Measurements from ENCODE around the gene IFNAR1. TPM values are rescaled to one million over a fixed set of nuclear protein-coding genes. Genes with fewer than 3 reads are reported as not detected.

IFNAR1 gene
- total RNA-seq, 3 donors from 2014 or later = 30.2 to 44.8 (median 42.9) TPM

DNA sequence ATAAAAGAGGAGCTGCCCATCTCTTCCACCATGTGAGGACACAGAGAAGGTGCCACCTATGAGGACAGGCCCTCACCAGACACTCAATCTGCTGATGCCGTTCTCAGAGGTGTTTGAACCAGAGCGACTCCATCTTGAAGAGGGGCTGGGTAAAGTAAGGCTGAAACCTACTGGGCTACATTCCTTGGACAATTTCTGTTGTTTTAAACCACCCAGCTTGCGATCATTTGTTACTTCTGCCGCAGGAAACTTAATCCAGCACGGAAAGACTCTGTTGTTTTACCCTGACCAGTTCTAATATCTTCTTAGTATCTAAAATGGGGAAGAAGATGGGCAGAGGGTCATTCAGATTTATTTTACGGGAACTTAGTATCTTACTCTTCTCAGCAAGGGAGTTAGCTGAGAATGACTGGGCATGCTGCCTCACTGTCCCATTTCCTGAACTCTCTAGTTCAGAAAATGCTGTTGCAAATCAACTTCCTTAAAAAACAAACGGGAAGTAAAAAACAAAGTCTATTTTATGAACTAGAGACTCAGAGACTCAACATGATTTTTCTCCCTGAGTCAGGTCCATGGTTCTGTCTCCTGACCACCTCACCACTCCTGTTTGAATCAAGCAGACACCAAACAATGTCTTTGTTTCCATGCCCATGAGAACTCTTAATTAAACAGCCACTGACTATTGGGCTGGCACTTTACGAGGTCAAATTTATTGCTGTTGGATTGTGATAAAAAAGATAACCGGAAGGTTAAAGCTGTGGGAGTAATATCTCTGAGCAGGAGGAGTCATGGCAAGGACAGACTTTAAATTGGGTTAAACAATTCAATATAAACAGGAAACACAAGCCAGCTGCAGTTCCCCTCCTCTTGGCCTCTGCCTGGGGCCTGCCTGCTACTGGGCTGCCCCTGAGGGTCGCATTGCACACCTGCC lies 23.8 kb upstream of the IFNAR1 start:
- no peak overlapping the region for H3K4me3 ChIP-seq
- no peaks in the 10 kb centered on the region for H3K4me1 ChIP-seq
- H3K36me3 ChIP-seq = no peaks in the 10 kb centered on the region
- TF ChIP-seq POLR2A (IDR thresholded peaks at IDR 0.05) = no peak
- no peak for TF ChIP-seq POLR2AphosphoS5 (IDR thresholded peaks at IDR 0.05)
- TF ChIP-seq, protein P1, sequence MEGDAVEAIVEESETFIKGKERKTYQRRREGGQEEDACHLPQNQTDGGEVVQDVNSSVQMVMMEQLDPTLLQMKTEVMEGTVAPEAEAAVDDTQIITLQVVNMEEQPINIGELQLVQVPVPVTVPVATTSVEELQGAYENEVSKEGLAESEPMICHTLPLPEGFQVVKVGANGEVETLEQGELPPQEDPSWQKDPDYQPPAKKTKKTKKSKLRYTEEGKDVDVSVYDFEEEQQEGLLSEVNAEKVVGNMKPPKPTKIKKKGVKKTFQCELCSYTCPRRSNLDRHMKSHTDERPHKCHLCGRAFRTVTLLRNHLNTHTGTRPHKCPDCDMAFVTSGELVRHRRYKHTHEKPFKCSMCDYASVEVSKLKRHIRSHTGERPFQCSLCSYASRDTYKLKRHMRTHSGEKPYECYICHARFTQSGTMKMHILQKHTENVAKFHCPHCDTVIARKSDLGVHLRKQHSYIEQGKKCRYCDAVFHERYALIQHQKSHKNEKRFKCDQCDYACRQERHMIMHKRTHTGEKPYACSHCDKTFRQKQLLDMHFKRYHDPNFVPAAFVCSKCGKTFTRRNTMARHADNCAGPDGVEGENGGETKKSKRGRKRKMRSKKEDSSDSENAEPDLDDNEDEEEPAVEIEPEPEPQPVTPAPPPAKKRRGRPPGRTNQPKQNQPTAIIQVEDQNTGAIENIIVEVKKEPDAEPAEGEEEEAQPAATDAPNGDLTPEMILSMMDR (IDR thresholded peaks at IDR 0.05) = no peak
- peak overlapping the region; percentile 56 to 83 for H3K27ac ChIP-seq
- no peaks in the 10 kb centered on the region for H3K27me3 ChIP-seq
- intact Hi-C loops (cut with DNase I; ENCODE audit: low total_unique reads) = no loop called here
- no peak for DNase-seq (ENCODE audit: low spot score in 2 of 2)
- H3K9me3 ChIP-seq = no peaks in the 10 kb centered on the region

DNA sequence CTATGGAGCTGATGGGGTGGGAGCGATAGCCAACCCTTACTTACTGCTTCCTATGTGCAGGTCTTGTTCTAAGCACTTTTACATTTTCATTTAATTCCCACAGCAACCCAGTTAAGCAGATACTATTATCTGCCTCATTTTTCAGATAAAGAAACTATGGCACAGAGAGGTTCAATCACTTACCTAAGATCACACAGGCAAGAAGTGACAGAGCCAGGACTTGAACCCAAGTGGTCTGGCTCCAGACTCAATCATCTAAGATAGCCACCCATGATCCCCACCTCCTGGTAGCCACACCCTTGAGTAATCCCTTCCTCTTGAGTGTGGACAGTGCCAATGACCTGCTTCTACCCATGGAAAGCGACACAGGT lies 23.2 kb upstream of the IFNAR1 start:
- intact Hi-C loops (cut with DNase I; ENCODE audit: low total_unique reads) = no loop called here
- H3K9me3 ChIP-seq = no peaks in the 10 kb centered on the region
- no peak for DNase-seq (ENCODE audit: low spot score in 2 of 2)
- H3K27ac ChIP-seq = peak overlapping the region; percentile 56 to 83
- H3K4me1 ChIP-seq = no peaks in the 10 kb centered on the region
- TF ChIP-seq POLR2AphosphoS5 (IDR thresholded peaks at IDR 0.05) (no peak), POLR2A (IDR thresholded peaks at IDR 0.05) (no peak)
- TF ChIP-seq, protein P1 (IDR thresholded peaks at IDR 0.05) = no peak
- no peaks in the 10 kb centered on the region for H3K36me3 ChIP-seq
- H3K4me3 ChIP-seq = no peak overlapping the region
- no peaks in the 10 kb centered on the region for H3K27me3 ChIP-seq

DNA sequence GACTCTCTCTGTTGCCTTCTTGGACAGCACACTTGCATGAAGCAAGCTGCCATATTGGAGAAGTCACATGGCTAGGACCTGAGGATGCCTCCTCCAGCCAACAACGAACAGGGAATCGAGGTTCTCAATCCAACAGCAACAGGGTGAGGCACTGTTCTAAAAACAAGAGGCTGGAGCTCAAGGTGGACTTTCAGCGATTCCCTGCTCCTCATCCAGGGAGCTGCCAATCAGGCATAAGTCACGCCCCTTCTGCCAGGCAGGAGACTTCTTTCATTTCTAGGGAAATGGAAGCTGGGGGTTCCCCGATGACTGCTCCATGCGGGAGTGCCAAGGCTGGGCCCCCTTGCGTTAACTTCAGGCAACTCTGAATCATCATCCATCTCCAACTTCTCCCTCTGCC lies 22.7 kb upstream of the IFNAR1 start:
- no peaks in the 10 kb centered on the region for H3K4me1 ChIP-seq
- no peak for DNase-seq (ENCODE audit: low spot score in 2 of 2)
- H3K36me3 ChIP-seq = no peaks in the 10 kb centered on the region
- H3K9me3 ChIP-seq = no peaks in the 10 kb centered on the region
- peak overlapping the region in 1 of 2 donors; percentile 83 for H3K27ac ChIP-seq
- H3K27me3 ChIP-seq = no peaks in the 10 kb centered on the region
- intact Hi-C loops (cut with DNase I; ENCODE audit: low total_unique reads) = no loop called here
- TF ChIP-seq, protein P1 (IDR thresholded peaks at IDR 0.05) = no peak
- no peak for TF ChIP-seq POLR2AphosphoS5 (IDR thresholded peaks at IDR 0.05)
- no peak for TF ChIP-seq POLR2A (IDR thresholded peaks at IDR 0.05)
- no peak overlapping the region for H3K4me3 ChIP-seq

DNA sequence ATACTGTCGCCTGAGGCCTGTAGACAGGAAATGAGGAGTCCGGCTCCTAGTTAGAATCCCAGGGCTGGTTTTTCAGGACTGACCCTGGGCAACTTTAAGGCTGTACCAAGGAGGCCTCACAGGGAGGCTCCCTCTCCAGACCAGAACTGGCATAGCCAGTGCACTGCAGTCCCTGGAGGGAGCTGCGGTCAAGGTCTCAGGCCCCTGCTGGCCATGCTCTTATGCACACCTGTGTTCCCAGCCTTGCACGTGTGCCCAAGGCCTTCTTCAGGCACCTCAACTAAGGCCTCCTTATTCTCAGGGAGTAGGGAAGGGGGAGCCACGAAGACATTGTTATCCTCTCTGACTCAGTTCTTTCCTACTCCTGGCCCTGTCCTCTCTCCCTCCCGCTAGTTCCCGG lies 22.0 kb upstream of the IFNAR1 start:
- no peak for TF ChIP-seq POLR2AphosphoS5 (IDR thresholded peaks at IDR 0.05)
- TF ChIP-seq, protein P1 (IDR thresholded peaks at IDR 0.05) = no peak
- no peak for TF ChIP-seq POLR2A (IDR thresholded peaks at IDR 0.05)
- H3K36me3 ChIP-seq = no peaks in the 10 kb centered on the region
- no peak overlapping the region for H3K4me3 ChIP-seq
- no peaks in the 10 kb centered on the region for H3K27me3 ChIP-seq
- H3K4me1 ChIP-seq = no peaks in the 10 kb centered on the region
- no peaks in the 10 kb centered on the region for H3K9me3 ChIP-seq
- DNase-seq (ENCODE audit: low spot score in 2 of 2) = no peak
- intact Hi-C loops (cut with DNase I; ENCODE audit: low total_unique reads) = no loop called here
- no peak overlapping the region for H3K27ac ChIP-seq

DNA sequence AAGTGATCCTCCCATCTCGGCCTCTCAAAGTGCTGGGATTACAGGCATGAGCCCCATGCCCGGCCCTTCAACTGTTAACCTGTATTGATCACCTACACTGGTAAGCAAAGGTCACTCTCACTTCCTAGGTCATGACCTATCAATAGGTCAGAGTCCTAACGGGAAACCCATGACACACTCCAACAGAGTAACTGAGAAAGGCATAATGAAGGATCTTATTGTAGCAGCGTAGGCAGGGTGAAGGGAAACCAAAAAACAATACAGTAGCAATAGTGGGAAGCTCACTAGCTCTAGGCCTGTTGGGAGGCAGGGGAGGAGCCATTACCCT lies 19.5 kb upstream of the IFNAR1 start:
- no peak for DNase-seq (ENCODE audit: low spot score in 2 of 2)
- H3K9me3 ChIP-seq = no peaks in the 10 kb centered on the region
- intact Hi-C loops (cut with DNase I; ENCODE audit: low total_unique reads) = no loop called here
- TF ChIP-seq, protein P1 (IDR thresholded peaks at IDR 0.05) = no peak
- TF ChIP-seq POLR2A (IDR thresholded peaks at IDR 0.05) (no peak), POLR2AphosphoS5 (IDR thresholded peaks at IDR 0.05) (no peak)
- no peak overlapping the region for H3K27ac ChIP-seq
- no peaks in the 10 kb centered on the region for H3K27me3 ChIP-seq
- no peak overlapping the region for H3K4me3 ChIP-seq
- no peaks in the 10 kb centered on the region for H3K36me3 ChIP-seq
- H3K4me1 ChIP-seq = no peaks in the 10 kb centered on the region

All from breast epithelium (tissue), 4 donors.